22Rv1 (cell line): ENCODE measurements around the gene AMIGO2.

Source experiments
- CTCF ChIP-seq: fragments of 450-650 bp; IDR thresholded peaks from 2 replicates; pipeline ENCODE4 v1.5.1; 2017; ENCODE audit warnings: mild to moderate bottlenecking
- ZFX ChIP-seq: fragments of 450-650 bp; IDR thresholded peaks from 2 replicates; pipeline ENCODE4 v1.6.1; 2017; ENCODE audit warnings: antibody characterized with exemption, borderline replicate concordance

- TF ChIP-seq CTCF: no peak
- TF ChIP-seq ZFX: no peak
These were observed 50.6 kb downstream of the AMIGO2 start for GRCh38 chr12:47028981-47029708.
